Suppressor macrophage treated with lipopolysaccharide for 4 hours (primary cell): Measurements from ENCODE around the gene CD40.
"Not testable (repeated sequence)": the region's sequence is repeated elsewhere in the genome, so short reads cannot be mapped to it uniquely, and the experiment has no call there.

ENCODE experiments used
- DNase-seq: peaks from one replicate; pipeline ENCODE4 v3.0.0-alpha.2; 2020

CD40 gene

DNA sequence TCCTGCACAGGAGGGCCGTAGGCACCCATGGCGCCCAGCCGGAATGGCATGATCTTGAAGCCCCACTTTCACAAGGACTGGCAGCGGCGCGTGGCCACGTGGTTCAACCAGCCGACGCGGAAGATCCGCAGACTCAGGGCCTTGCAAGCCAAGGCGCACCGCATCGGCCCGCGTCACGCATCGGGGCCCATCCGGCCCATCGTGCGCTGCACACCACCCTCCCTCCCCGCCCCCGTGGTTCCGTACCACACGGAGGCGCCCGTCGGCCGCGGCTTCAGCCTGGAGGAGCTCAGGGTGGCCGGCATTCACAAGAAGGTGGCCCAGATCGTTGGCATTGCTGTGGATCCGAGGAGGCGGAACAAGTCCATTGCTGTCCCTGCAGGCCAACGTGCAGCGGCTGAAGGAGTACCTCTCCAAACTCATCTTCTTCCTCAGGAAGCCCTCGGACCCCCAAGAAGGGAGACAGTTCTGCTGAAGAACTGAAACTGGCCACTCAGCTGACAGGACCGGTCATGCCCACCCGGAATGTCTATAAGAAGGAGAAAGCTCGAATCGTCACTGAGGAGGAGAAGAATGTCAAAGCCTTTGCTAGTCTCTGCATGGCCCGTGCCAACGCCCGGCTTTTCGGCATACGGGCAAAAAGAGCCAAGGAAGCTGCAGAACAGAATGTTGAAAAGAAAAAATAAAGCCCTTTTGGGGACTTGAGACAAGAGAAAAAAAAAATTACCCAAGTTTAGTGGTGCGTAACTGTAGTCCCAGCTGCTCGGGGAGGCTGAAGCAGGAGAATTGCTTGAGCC is 18.4 kb upstream of the CD40 start:
- peak; percentile 65 for DNase-seq

DNA sequence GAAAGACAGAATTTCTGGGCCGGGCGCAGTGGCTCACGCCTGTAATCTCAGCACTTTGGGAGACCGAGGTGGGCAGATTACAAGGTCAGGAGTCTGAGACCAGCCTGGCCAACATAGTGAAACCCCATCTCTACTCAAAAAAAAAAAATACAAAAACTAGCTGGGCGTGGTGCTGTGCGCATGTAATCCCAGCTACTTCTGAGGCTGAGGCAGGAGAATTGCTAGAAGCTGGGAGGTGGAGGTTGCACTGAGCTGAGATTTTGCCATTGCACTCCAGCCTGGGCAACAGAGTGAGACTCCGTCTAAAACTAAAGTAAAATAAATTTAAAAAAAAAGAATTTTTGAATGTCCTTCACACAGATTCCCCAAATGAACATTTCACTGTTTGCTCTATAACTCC is 17.7 kb upstream of the CD40 start:
- not testable (repeated sequence) for DNase-seq

DNA sequence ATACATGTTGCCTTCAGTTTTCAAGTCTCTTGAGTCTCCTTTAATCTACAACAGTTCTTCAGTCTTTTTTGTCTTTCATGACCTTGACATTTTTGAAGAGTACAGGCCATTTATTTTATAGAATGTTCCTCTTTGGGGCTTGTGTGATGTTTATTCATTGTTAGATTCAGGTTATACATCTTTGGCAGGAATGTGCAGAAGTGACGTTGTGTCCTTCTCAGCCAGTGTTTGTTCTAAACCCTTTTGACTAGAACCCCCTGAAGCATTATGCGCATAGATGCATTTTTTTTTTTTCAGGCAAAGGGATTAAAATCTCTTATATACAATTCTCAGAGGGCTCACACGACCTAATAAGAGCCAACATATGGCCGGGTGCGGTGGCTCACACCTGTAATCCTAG is 17.1 kb upstream of the CD40 start:
- no peak for DNase-seq

DNA sequence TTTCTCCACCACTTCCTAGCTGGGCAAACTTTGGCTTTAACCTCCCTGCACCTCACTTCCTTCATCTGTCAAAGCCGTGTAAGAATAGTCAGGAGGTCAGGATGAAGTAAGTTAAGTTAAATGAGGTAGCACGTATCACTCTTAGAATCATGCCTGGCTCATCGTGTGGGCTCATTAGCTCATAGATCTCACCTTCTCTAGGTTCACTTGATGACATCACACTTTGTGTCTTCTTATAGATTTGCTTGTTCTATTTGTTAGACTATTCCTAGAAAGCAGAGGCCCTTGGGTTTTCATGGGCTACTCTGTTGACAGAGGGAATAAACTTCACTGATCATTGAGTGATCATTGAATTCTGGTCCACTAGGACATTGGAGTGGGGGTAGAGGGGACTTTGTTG is 16.2 kb upstream of the CD40 start:
- no peak for DNase-seq

DNA sequence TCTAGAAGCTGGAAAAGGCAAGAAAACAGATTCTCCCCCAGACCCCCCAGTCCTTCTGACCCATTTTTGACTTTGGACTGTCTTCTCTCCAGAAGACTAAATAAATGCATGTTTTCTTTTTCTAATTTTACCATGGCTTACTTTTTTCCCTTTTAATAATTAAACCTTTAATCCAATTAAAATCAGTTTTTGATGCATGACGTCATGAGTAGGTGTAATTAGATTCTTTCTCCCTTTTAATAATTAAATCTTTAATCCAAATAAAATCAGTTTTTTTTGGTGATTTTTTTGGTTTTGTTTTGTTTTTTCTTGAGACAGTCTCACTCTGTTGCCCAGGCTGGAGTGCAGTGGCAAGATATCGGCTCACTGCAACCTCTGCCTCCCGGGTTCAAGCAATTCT is 15.2 kb upstream of the CD40 start:
- no peak for DNase-seq

DNA sequence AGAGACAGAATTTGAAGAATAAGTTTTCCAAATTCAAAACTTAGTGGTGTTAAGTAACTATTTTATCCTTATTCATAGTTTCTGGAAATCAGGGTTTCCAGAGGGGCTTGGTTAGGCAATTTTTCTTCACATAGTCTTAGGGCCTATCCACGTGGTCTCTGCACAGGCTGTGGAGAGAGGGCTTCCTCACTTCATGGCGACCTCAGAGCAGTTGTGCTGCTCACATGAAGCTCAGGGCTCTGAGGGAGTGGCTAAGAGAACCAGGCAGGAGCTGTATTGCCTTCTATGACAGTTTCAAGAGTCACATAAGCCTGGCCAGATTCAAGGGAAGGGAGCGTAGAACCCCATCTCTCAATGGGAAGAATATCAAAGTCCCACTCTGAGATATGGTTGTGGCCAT is 13.9 kb upstream of the CD40 start:
- DNase-seq = no peak

DNA sequence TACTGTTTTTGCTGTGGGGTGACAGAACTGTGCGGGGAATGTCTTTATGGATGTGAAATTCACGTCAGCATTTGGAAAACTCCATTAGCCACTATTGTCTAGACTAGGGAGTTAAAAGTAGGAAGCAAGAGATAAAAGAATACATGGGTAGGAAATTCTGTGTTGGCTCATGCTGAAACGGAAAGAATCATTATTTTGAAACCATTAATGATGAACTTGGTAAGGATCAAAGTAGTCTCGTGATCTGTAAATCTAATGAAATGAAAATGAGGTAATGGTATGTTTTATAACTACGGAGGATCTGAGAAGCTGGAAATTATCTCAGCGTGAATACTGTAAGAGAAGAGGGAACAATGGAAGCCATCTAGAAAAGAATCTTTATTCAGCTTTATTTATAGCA is 11.1 kb upstream of the CD40 start:
- no peak for DNase-seq

DNA sequence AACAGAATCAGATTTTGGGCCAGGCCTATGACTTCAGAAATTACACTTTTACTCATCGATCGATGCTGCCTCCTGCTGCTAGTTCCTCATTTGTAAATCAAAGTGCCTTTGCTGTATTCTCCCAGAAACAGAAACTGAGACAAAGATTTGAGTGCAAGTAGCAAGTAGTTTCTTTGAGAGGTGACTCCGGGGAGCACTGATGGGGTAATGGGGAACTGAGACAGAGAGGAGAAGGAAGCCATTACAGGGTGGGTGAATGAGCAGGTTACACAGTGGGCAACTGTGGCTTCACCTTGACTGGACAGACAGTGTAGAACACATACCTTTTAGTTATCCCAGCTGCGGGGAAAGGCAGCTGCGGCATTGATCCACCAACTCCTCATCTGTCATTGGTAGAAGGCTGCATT is 9.7 kb upstream of the CD40 start:
- DNase-seq = peak; percentile 91

DNA sequence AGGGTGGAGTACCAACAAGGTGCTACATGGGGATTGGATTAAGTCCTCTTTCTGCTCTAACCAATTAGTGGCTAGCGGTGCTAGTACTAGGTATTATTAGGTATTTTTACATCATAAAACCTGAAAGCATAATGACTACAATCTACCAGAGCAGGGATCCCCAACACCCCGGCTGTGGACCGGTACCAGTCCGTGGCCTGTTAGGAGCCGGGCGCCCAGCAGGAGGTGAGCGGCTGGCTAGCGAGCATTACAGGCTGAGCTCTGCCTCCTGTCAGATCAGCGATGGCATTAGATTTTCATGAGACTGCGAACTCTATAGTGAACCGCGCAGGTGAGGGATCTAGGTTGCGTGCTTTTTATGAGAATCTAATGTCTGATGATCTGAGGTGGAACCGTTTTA is 9.1 kb upstream of the CD40 start:
- DNase-seq = no peak

DNA sequence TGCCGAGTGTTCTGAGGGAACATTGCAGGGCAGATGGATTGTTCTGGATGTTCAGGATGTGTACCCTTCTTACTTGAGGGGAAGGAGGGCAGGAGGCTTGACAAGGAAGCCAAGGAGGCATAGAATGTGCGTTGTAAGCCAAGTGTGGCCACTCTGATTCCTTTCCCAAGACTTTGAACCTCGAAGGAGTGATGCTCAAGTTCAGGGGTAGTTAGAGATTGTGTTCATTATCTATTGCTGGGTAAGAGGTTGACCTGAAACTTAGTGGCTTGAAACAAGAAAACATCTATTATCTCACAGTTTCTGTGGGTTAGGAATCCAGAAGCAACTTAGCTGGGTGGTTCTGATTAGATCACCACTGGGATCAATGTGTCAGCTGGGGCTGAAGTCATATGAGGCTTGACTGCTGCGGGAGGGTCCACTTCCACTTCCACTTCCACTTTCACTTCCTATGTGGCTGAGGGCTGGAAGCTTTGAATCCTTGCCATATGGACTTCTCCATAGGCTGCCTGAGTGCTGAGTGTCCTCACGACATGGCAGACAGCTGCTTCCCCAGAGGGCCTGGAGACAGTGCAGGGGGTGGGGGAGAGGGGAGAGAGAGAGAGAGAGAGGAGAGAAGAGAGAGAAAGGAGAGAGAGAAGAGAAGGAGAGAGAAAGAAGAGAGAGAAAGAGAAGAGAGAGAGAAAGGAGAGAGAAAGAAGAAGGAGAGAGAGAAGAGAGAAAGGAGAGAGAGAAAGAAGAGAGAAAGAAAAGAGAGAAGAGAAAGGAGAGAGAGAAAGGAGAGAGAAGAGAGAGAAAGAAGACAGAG is 6.9 kb upstream of the CD40 start:
- DNase-seq = peak; percentile 98

DNA sequence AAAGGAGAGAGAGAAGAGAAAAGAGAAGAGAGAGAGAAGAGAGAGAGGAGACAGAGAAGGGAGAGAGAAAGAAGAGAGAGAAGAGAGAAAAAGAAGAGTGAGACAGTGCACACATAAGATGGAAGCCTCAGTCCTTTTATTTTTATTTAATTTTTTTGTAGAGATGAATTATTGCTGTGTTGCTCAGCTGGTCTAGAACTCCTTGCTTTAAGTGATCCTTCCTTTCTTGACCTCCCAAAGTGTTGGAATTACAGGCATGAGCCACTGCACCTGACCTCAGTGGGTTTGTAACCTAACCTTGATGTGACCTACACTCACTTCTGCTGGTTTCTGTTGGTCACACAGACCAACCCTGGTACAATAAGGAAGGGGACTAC is 6.3 kb upstream of the CD40 start:
- no peak for DNase-seq

DNA sequence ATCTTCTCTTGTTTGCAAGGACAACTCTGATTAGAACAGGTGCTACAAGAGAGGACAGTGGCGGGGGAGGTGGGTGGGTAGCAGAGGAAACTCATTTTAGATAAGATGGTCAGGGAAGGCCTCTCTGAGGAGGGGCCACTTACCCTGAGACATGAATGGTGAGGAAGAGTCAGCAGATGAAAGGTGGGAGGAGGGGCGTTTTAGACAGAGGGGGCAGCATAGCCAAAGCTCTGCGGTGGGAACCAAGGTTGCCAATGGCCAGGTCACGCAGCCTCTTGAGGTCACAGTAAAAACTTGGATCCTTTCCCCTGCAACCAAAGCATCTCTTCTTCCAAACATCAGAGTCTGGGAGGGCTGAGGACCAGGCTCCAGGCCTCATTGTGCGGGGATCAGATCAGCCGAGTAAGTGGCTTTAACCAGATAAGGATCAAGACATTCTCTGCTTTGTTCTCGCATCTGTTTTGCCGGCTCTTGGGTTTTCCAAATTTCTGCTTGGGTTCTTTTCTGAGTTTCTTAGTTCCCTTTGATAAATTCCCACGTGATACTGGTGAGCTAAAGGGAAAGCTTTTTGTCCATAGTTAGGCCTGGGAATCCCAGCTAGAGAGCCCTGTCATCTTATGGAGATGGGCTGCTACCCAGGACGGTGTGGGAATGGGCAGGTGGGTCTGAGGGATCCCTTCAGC is 5.5 kb upstream of the CD40 start:
- no peak for DNase-seq

DNA sequence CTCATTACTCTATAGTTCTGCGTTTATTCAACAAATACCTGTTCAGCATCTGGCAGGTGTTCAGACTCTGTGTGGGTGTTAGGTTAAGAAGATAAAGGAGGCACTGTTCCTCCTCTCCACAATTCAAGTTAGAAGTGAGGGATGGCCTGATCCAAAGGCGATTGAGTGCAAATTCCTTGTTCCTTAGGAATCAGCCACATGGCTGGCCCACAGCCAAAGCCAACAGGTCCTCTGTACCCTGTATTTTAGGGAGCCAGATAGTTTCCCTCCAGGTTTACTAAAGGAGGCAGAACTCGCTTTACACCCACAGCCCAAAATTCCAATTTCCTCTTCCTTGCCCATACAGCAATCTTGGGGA is 5.0 kb upstream of the CD40 start:
- no peak for DNase-seq

DNA sequence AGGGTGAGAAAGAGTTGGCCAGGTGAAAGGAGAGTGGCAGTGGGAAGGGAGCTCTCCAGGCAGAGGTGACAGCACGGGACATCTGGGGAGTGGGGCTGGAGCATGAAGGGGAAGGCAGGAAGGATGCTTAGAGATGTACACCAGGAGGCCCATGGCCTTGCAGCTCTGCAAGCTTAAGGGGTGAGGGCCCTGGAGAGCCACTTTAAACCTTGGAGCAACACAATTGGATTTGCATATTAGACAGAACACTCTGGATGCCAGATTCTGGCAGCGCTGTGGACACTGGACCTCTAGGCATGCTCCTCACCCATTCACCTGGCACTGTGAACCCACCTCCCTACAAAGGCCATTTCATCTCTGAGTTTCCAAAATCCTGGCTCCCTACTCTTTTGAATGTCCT is 3.7 kb upstream of the CD40 start:
- no peak for DNase-seq

DNA sequence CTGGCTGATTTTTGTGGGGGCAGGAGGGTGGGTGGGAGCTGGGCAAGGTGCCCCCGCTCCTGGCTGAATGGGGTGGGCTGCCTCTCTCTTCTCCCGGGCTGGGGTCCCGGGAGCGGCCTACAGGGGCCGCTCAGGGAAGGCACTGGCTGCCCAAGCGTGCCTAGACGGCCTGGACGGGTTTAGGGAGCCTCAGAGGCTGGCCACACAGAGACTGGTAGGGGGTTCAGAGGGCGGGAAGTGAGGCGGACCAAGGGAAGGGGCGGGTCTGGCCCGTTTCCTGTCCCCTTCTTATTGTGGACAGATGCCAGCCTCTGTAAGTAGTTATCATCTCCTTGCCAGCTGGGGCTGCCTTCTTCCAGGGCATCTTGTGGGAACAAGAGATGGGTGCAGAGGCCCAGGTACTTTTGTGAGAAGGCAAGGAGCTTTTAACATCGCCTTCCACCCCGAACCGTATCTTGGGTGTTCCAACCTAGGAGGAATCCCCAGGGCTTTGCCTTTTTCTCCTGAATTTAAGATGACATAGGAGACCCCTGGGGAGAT is 437 bp downstream of the CD40 start:
- DNase-seq = peak; percentile 56

DNA sequence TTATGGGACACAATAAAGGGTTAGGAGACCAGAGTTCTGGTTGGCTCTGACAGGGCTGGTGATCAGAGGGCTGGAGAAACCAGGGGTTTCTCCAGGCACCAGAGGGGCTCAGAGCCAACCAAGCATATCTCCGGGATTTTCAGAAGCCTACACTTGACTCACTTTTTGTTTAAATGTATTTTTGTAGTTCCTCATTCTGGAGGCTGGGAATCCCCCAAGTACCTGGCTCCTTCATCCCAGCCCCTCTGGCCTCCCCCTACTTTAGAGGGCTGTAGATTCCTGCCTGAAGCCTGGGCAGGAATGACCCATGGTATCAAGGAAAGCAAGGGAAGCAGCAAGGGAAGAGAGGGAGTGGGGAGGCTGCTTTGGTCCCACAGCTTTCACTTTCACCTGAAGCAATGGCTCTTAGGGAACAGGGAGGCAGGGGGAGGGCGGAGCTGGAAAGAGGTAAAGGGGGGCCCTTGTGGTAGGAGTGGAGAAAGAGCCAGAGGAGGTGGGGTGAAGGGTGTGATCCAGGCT is 973 bp downstream of the CD40 start:
- DNase-seq = peak; percentile 46

DNA sequence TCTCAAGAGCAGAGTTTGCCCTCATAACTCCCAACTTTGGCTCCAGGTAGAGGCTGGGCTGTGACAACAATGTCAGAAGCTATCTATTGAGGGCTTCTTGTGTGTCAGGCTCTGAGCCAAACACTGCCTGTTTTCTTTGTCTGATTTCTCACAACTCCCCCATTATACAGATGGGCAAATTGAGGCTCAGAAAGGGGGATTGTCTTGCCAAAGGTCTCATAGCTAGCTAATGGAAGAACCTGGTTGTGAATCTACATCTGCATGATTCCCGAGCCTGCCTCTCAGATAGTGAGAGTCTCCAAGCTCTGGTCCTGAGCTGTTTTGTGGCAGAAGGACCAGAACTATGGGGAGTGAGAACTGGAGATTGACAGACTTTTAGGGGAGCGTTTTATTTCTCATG is 1.4 kb downstream of the CD40 start:
- no peak for DNase-seq

DNA sequence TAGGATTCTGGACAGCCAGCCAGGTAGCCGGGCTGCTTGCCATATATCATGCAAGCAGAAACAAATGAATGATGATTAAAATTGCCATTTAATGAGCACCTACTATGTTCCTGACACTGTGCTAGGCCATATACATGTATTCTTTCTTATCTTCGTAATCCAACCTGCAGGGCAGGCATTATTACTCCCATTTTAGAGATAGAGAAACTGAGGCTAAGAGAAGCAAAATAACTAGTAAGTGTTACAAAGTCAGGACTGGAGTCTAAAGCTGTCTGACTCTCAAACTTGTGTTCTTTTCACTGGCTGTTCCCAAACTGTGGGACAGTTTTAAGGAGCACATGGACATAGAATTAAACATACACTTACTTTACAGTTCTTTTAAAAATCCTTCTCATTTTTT is 2.0 kb downstream of the CD40 start:
- no peak for DNase-seq

DNA sequence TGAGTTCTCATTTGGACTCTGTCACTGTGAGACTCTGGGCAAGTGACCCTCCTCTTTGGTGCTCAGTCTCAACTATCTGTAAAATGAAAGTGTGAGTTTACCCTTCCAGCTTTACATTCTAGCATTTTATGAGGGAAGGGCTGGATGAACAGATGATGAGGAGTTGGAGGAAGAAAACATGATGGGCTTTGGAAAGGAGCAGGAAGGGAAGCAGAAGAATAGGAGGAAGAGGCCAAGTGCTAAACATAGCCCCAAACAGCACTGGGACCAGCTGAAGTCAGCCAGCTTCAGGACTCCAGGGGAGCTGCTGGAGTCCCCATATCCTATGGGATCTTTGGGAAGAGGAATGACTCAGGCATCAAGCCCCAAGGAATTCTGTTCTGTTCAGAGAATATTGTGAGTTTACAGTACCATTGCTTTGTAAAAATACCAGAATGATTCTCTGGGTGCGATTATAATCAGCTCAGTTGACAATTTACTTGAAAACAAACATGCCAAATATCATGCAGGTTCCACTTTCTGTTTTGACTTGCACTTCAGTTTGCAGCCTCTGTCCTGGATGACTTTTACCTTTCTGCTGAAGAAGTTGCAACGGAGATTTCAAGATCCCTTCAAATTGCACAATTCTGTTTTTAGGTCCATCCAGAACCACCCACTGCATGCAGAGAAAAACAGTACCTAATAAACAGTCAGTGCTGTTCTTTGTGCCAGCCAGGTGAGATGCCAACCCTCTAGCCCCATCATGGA is 3.2 kb downstream of the CD40 start:
- DNase-seq = no peak

DNA sequence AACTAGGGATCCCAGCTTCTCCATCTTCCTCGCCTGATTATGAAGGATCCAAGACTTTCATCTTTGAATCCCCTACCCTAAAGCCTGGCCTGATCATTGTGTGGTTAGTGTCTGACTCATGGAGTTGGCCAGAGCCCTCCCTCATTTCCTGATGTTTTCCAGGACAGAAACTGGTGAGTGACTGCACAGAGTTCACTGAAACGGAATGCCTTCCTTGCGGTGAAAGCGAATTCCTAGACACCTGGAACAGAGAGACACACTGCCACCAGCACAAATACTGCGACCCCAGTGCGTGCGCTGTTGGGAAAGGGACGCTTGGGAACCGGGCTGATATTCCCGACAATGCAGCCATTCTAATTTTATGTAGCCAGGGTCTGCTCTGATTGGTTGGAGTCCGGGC is 4.0 kb downstream of the CD40 start:
- no peak for DNase-seq

DNA sequence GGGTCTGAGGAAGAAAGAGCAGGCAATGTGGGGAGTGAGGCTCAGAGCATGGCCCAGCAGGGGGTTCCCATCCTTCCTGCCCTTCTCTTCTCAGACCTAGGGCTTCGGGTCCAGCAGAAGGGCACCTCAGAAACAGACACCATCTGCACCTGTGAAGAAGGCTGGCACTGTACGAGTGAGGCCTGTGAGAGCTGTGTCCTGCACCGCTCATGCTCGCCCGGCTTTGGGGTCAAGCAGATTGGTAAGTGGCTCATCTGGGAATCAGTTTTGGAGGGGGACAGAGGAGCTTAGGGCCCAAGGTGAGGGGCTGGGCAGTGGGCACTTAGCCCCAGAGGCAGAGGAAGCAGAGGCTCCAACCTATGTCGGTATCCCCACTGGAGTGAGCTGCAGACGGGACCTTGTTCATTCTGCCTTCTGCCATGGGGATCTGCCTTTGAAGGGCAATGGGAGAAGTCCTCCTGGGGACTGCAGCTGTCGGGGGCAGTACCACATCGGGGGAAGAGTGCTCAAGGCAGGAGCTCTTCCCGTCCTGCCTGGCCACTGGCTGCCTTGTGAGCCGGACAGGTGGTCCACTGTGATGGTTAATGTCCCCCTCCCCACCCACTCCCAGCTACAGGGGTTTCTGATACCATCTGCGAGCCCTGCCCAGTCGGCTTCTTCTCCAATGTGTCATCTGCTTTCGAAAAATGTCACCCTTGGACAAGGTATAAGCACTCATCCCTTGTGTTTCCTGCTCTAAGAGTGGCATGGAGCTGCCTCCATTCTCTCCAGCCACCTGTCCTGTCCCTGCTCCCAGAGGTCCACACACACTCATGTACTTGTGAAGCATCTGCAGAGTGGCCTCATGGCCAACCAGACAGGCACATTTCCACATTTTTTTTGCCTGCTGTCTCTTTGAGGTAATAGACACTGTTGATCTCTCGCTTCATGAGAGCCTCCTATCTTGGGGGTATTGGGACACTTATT is 4.7 kb downstream of the CD40 start:
- no peak for DNase-seq
